H9 (cell line): Measurements from ENCODE around the gene ITPRIPL1. TPM values are rescaled to one million over a fixed set of nuclear protein-coding genes. Genes with fewer than 3 reads are reported as not detected.

ENCODE experiments used
- DNase-seq: peaks from one replicate; pipeline ENCODE4 v3.0.0-alpha.2; 2017
- H2AFZ ChIP-seq: one replicate; pipeline ENCODE4 v1.6.1; 2013; ENCODE audit warnings: mild to moderate bottlenecking, low read length, control low read depth, moderate library complexity
- H2AK5ac ChIP-seq: 2 replicates; pipeline ENCODE4 v1.6.1; 2013; ENCODE audit warnings: low read length, control low read depth, mixed read lengths; ENCODE audit not compliant: insufficient read length
- H2BK120ac ChIP-seq: one replicate; pipeline ENCODE4 v1.6.1; 2013; ENCODE audit warnings: low read depth, mild to moderate bottlenecking, low read length, control low read depth, inconsistent platforms; ENCODE audit not compliant: poor library complexity, severe bottlenecking
- H2BK12ac ChIP-seq: 2 replicates; pipeline ENCODE4 v1.6.1; 2013; ENCODE audit warnings: low read length, control low read depth, mixed read lengths, low read depth; ENCODE audit not compliant: insufficient read length
- H2BK15ac ChIP-seq: 2 replicates; pipeline ENCODE4 v1.6.1; 2013; ENCODE audit warnings: low read depth, low read length, control low read depth
- H2BK20ac ChIP-seq: one replicate; pipeline ENCODE4 v1.6.1; 2013; ENCODE audit warnings: low read depth, mild to moderate bottlenecking, low read length, control low read depth, inconsistent platforms; ENCODE audit not compliant: poor library complexity, severe bottlenecking
- H2BK5ac ChIP-seq: 2 replicates; pipeline ENCODE4 v1.6.1; 2013; ENCODE audit warnings: low read length, control low read depth, mixed read lengths; ENCODE audit not compliant: insufficient read length
- H3K14ac ChIP-seq: 2 replicates; pipeline ENCODE4 v1.6.1; 2013; ENCODE audit warnings: low read length, control low read depth; ENCODE audit not compliant: insufficient read depth
- H3K18ac ChIP-seq: 2 replicates; pipeline ENCODE4 v1.6.1; 2013; ENCODE audit warnings: low read depth, mild to moderate bottlenecking, mixed read lengths, low read length, control low read depth; ENCODE audit not compliant: insufficient read length
- H3K23ac ChIP-seq: 2 replicates; pipeline ENCODE4 v1.6.1; 2013; ENCODE audit warnings: low read length, control low read depth, mixed read lengths, low read depth; ENCODE audit not compliant: insufficient read length
- H3K23me2 ChIP-seq: 2 replicates; pipeline ENCODE4 v1.6.1; 2013; ENCODE audit warnings: low read depth, mild to moderate bottlenecking, mixed read lengths, low read length, control low read depth; ENCODE audit not compliant: insufficient read length, poor library complexity, severe bottlenecking
- H3K27ac ChIP-seq: 2 replicates; pipeline ENCODE4 v1.5.1; 2013; ENCODE audit warnings: low read length, control low read depth, mixed read lengths, low read depth; ENCODE audit not compliant: insufficient read length
- H3K27me3 ChIP-seq: 2 replicates; pipeline ENCODE4 v1.6.1; 2013; ENCODE audit warnings: low read length, control low read depth, inconsistent platforms; ENCODE audit not compliant: insufficient read depth
- H3K4ac ChIP-seq: 2 replicates; pipeline ENCODE4 v1.6.1; 2013; ENCODE audit warnings: low read depth, mild to moderate bottlenecking, control low read depth, inconsistent platforms, low read length, moderate library complexity
- H3K4me1 ChIP-seq: 2 replicates; pipeline ENCODE4 v1.6.1; 2013; ENCODE audit warnings: low read length, control low read depth, inconsistent platforms; ENCODE audit not compliant: insufficient read depth
- H3K4me2 ChIP-seq: 2 replicates; pipeline ENCODE4 v1.6.1; 2013; ENCODE audit warnings: low read length, control low read depth, mixed read lengths; ENCODE audit not compliant: insufficient read length, insufficient read depth
- H3K56ac ChIP-seq: 2 replicates; pipeline ENCODE4 v1.6.1; 2013; ENCODE audit warnings: low read depth, mild to moderate bottlenecking, mixed read lengths, low read length, control low read depth; ENCODE audit not compliant: insufficient read length
- H3K79me1 ChIP-seq: 2 replicates; pipeline ENCODE4 v1.6.1; 2013; ENCODE audit warnings: low read depth, mild to moderate bottlenecking, moderate library complexity, low read length, control low read depth, inconsistent platforms; ENCODE audit not compliant: insufficient read depth, poor library complexity, severe bottlenecking
- H3K79me2 ChIP-seq: 2 replicates; pipeline ENCODE4 v1.6.1; 2013; ENCODE audit warnings: low read length, control low read depth, inconsistent platforms; ENCODE audit not compliant: insufficient read depth
- H3K9ac ChIP-seq: 2 replicates; pipeline ENCODE4 v1.6.1; 2013; ENCODE audit warnings: low read length, control low read depth, mixed read lengths; ENCODE audit not compliant: insufficient read length; ENCODE audit errors: extremely low read depth
- H3K9me3 ChIP-seq: one replicate; pipeline ENCODE4 v1.6.1; 2013; ENCODE audit warnings: low read depth, low read length, inconsistent platforms; ENCODE audit not compliant: control insufficient read depth
- H3T11ph ChIP-seq: one replicate; pipeline ENCODE4 v1.6.1; 2013; ENCODE audit warnings: mild to moderate bottlenecking, low read length, control low read depth, inconsistent platforms
- H4K20me1 ChIP-seq: one replicate; pipeline ENCODE4 v1.6.1; 2013; ENCODE audit not compliant: control insufficient read depth, insufficient read length, insufficient read depth
- H4K5ac ChIP-seq: 2 replicates; pipeline ENCODE4 v1.6.1; 2013; ENCODE audit warnings: low read depth, mild to moderate bottlenecking, mixed read lengths, low read length, control low read depth; ENCODE audit not compliant: insufficient read length
- H4K8ac ChIP-seq: replicated peaks from 2 replicates; pipeline ENCODE4 v1.6.1; 2013; ENCODE audit warnings: low read length, control low read depth, mixed read lengths, low read depth; ENCODE audit not compliant: insufficient read length
- H4K91ac ChIP-seq: 2 replicates; pipeline ENCODE4 v1.6.1; 2013; ENCODE audit warnings: low read depth, mild to moderate bottlenecking, moderate library complexity, mixed read lengths, low read length, control low read depth; ENCODE audit not compliant: insufficient read length
- H3K27ac Mint-ChIP-seq, 3 experiments: 2 replicates in 2 of 3; 3 replicates in 1 of 3; pipeline ENCODE4 v1.8.0; 2020 to 2021; ENCODE audit warnings: mixed read lengths in 3 of 3, mild to moderate bottlenecking in 1 of 3, moderate library complexity in 1 of 3
- H3K27me3 Mint-ChIP-seq: 2 replicates; pipeline ENCODE4 v1.8.0; 2021; ENCODE audit warnings: low read depth, mild to moderate bottlenecking, moderate library complexity, mixed read lengths
- H3K36me3 Mint-ChIP-seq, 3 experiments: 2 replicates in 2 of 3; 3 replicates in 1 of 3; pipeline ENCODE4 v1.8.0; 2020 to 2021; ENCODE audit warnings: low read depth in 3 of 3, mixed read lengths in 3 of 3; ENCODE audit not compliant: insufficient read depth in 1 of 3
- H3K4me1 Mint-ChIP-seq, 2 experiments: 2 replicates each; pipeline ENCODE4 v1.8.0; 2020; ENCODE audit warnings: mixed read lengths in 2 of 2
- H3K4me3 Mint-ChIP-seq, 2 experiments: 2 replicates in 1 of 2; 3 replicates in 1 of 2; pipeline ENCODE4 v1.8.0; 2020 to 2021; ENCODE audit warnings: mild to moderate bottlenecking in 2 of 2, mixed read lengths in 2 of 2, moderate library complexity in 1 of 2
- H3K9me3 Mint-ChIP-seq, 2 experiments: 2 replicates in 1 of 2; 3 replicates in 1 of 2; pipeline ENCODE4 v1.8.0; 2020; ENCODE audit warnings: mild to moderate bottlenecking in 2 of 2, mixed read lengths in 2 of 2, moderate library complexity in 1 of 2
- CTCF ChIP-seq: fragments of 200-600 bp; sonication (generic); conservative IDR thresholded peaks from 3 replicates; pipeline ENCODE4 v1.8.0; 2021; ENCODE audit warnings: antibody characterized with exemption, mild to moderate bottlenecking
- WGBS: extraction: QIAGEN DNeasy Blood & Tissue Kit; methylation state at CpG from one replicate; pipeline ENCODE4 v1.1.7; 2013; ENCODE audit warnings: missing lambda C conversion rate, low lambda C conversion rate, mixed read lengths; ENCODE audit not compliant: insufficient read length; ENCODE audit errors: extremely low coverage; 5-methylcytosine and 5-hydroxymethylcytosine counted together
- total RNA-seq: library from RNA; stranded (reverse); gene quantifications from 2 replicates; pipeline ENCODE4 v1.2.1, GENCODE V29; 2021

Gene ITPRIPL1
- total RNA-seq, 1 experiment from 2014 or later, result 16.3 TPM

GRCh38 chr2:96323849-96324248 is 1.3 kb upstream of the ITPRIPL1 start:
- no peak overlapping the region for H3T11ph ChIP-seq
- no peaks in the 10 kb centered on the region for H3K79me2 ChIP-seq
- no peak overlapping the region for H3K18ac ChIP-seq
- no peaks in the 10 kb centered on the region for H3K79me1 ChIP-seq
- no peak overlapping the region for H2BK20ac ChIP-seq
- Mint-ChIP-seq H3K27ac (no peak overlapping the region), H3K9me3 (no peaks in the 10 kb centered on the region; a peak in 1 of 5 replicates), H3K4me1 (peaks cover 18 to 20% of the 10 kb centered on the region in 2 experiments), H3K27me3 (peaks cover 68% of the 10 kb centered on the region), H3K4me3 (no peak overlapping the region), H3K36me3 (peaks cover 22 to 24% (median 23%) of the 10 kb centered on the region in 3 experiments)
- H2AFZ ChIP-seq, result no peak overlapping the region
- no peak overlapping the region for H4K5ac ChIP-seq
- H2BK12ac ChIP-seq, result no peak overlapping the region
- no peak for DNase-seq
- peaks cover 11% of the 10 kb centered on the region for H3K23me2 ChIP-seq
- no peak overlapping the region for H3K4ac ChIP-seq
- WGBS, result no CpG with 5 or more reads among the region's 1 CpG
- H3K4me2 ChIP-seq, result no peak overlapping the region
- no peak overlapping the region for H4K91ac ChIP-seq
- no peak overlapping the region for H2BK120ac ChIP-seq
- H4K8ac ChIP-seq, result no peak overlapping the region
- no peak overlapping the region for H3K27ac ChIP-seq
- H3K56ac ChIP-seq, result no peak overlapping the region
- H2BK5ac ChIP-seq, result no peak overlapping the region
- no peak overlapping the region for H3K14ac ChIP-seq
- no peaks in the 10 kb centered on the region for H3K4me1 ChIP-seq
- peaks cover 17% of the 10 kb centered on the region; the same call in 1 of the 2 replicates for H3K27me3 ChIP-seq
- no peaks in the 10 kb centered on the region for H4K20me1 ChIP-seq
- no peak overlapping the region for H3K9ac ChIP-seq
- no peak overlapping the region for H2AK5ac ChIP-seq
- no peaks in the 10 kb centered on the region for H3K9me3 ChIP-seq
- no peak overlapping the region for H2BK15ac ChIP-seq
- no peak for TF ChIP-seq CTCF
- H3K23ac ChIP-seq, result no peak overlapping the region
